DOHH2 (cell line): Measurements from ENCODE around the gene GALNT14.

ENCODE experiments used
- H3F3A ChIP-seq: fragments of 200-600 bp; sonication (generic), shearing (Covaris generic); 2 replicates; pipeline ENCODE4 v1.6.0; 2016; ENCODE audit warnings: antibody characterized with exemption, mild to moderate bottlenecking; ENCODE audit not compliant: control insufficient read depth, insufficient read depth
- H3K27ac ChIP-seq: fragments of 200-600 bp; sonication (generic); 2 replicates; pipeline ENCODE4 v1.5.1; 2014; ENCODE audit warnings: low read depth, mild to moderate bottlenecking, low read length, moderate library complexity
- H3K27me3 ChIP-seq: fragments of 200-600 bp; sonication (generic); 2 replicates; pipeline ENCODE4 v1.6.1; 2014; ENCODE audit warnings: mild to moderate bottlenecking, low read length, mixed read lengths; ENCODE audit not compliant: control insufficient read depth
- H3K36me3 ChIP-seq: fragments of 200-600 bp; sonication (generic); 2 replicates; pipeline ENCODE4 v1.6.1; 2014; ENCODE audit warnings: mild to moderate bottlenecking, low read length, moderate library complexity, mixed read lengths; ENCODE audit not compliant: control insufficient read depth
- H3K4me1 ChIP-seq: fragments of 200-600 bp; sonication (generic); 2 replicates; pipeline ENCODE4 v1.6.1; 2014; ENCODE audit warnings: mild to moderate bottlenecking, low read length, mixed read lengths; ENCODE audit not compliant: control insufficient read depth
- H3K4me2 ChIP-seq: fragments of 200-600 bp; sonication (generic); 2 replicates; pipeline ENCODE4 v1.6.0; 2014; ENCODE audit warnings: mild to moderate bottlenecking, low read length, moderate library complexity
- H3K4me3 ChIP-seq: fragments of 200-600 bp; sonication (generic); 2 replicates; pipeline ENCODE4 v1.5.1; 2014; ENCODE audit warnings: mild to moderate bottlenecking, low read length, mixed read lengths
- H3K79me2 ChIP-seq: fragments of 200-600 bp; sonication (generic); 2 replicates; pipeline ENCODE4 v1.6.1; 2014; ENCODE audit warnings: mild to moderate bottlenecking, low read length, mixed read lengths; ENCODE audit not compliant: control insufficient read depth
- H3K9me2 ChIP-seq: fragments of 200-600 bp; sonication (generic); replicated peaks from 2 replicates; pipeline ENCODE4 v1.6.1; 2014; ENCODE audit warnings: mild to moderate bottlenecking, low read length, mixed read lengths; ENCODE audit not compliant: control insufficient read depth
- H3K9me3 ChIP-seq: fragments of 200-600 bp; sonication (generic); 2 replicates; pipeline ENCODE4 v1.6.1; 2014; ENCODE audit warnings: antibody characterized with exemption, low read length, mixed read lengths; ENCODE audit not compliant: control insufficient read depth, insufficient read depth
- H4K20me1 ChIP-seq: fragments of 200-600 bp; sonication (generic); 2 replicates; pipeline ENCODE4 v1.6.0; 2014; ENCODE audit warnings: low read depth, mild to moderate bottlenecking, antibody characterized with exemption, low read length, moderate library complexity; ENCODE audit not compliant: control insufficient read depth, insufficient read depth
- EZH2phosphoT487 ChIP-seq: fragments of 200-600 bp; sonication (generic); IDR thresholded peaks from 2 replicates; pipeline ENCODE4 v1.6.1; 2017; ENCODE audit warnings: borderline replicate concordance, mild to moderate bottlenecking, antibody characterized with exemption, low read length, moderate library complexity, mixed read lengths
- TF ChIP-seq, protein P1 (sequence below): fragments of 200-600 bp; sonication (generic); IDR thresholded peaks from one replicate; pipeline ENCODE4 v1.5.1; 2014; ENCODE audit warnings: antibody characterized with exemption, mild to moderate bottlenecking, low read depth, low read length; ENCODE audit not compliant: poor library complexity, severe bottlenecking

Gene GALNT14

DNA sequence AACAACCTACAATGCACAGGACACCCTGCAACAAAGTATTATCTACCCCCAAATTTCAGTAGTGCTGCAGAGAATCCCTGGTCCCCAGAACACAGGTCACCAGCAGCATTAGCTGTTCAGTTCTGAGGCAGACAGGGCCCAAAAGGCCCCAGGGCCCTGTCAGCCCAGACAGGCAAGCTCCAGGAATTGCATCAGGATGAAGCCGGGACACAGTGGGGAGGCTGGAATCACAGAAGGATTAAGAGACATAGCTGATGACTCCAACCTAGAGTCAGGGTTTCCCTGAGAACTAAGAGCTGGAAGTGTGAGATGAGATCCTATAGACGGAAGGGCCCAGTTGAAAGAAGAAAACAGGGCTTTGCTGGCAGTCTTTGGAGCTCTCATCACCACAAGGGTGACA lies 148.1 kb downstream of the GALNT14 start:
- Histone ChIP-seq H3K4me2 (no peak overlapping the region), H3K9me3 (no peaks in the 10 kb centered on the region), H3K27me3 (no peaks in the 10 kb centered on the region), H3K27ac (no peak overlapping the region), H3K79me2 (no peaks in the 10 kb centered on the region), H3K4me3 (no peak overlapping the region), H3K9me2 (no peaks in the 10 kb centered on the region), H3K36me3 (no peaks in the 10 kb centered on the region), H4K20me1 (no peaks in the 10 kb centered on the region), H3K4me1 (no peaks in the 10 kb centered on the region), H3F3A (no peaks in the 10 kb centered on the region)
- no peak for TF ChIP-seq EZH2phosphoT487
- TF ChIP-seq, protein P1, sequence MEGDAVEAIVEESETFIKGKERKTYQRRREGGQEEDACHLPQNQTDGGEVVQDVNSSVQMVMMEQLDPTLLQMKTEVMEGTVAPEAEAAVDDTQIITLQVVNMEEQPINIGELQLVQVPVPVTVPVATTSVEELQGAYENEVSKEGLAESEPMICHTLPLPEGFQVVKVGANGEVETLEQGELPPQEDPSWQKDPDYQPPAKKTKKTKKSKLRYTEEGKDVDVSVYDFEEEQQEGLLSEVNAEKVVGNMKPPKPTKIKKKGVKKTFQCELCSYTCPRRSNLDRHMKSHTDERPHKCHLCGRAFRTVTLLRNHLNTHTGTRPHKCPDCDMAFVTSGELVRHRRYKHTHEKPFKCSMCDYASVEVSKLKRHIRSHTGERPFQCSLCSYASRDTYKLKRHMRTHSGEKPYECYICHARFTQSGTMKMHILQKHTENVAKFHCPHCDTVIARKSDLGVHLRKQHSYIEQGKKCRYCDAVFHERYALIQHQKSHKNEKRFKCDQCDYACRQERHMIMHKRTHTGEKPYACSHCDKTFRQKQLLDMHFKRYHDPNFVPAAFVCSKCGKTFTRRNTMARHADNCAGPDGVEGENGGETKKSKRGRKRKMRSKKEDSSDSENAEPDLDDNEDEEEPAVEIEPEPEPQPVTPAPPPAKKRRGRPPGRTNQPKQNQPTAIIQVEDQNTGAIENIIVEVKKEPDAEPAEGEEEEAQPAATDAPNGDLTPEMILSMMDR: no peak

DNA sequence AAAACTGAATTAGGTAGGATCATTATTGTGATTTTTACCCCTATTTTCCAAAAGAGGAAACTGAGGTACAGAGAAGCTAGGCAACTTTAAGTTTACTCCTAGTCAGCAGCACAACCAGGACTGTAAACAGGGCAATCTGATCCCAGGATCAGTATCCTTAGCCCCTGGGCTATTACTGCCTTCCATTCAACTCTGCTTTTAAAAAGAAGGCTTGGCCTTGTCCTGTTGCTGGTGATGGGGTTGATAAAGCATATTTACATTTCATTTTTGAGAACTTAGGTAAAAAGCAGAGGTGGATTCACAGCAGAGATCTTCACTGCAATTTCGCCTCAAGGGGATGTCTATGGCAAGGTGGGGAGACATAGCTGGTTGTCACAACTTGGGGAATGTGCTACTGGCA lies 148.5 kb downstream of the GALNT14 start:
- H3K36me3 ChIP-seq: no peaks in the 10 kb centered on the region
- H3F3A ChIP-seq: no peaks in the 10 kb centered on the region
- no peaks in the 10 kb centered on the region for H3K79me2 ChIP-seq
- H3K4me2 ChIP-seq: no peak overlapping the region
- H4K20me1 ChIP-seq: no peaks in the 10 kb centered on the region
- TF ChIP-seq EZH2phosphoT487: no peak
- TF ChIP-seq, protein P1: no peak
- no peaks in the 10 kb centered on the region for H3K9me2 ChIP-seq
- H3K9me3 ChIP-seq: no peaks in the 10 kb centered on the region
- no peak overlapping the region for H3K4me3 ChIP-seq
- H3K27ac ChIP-seq: no peak overlapping the region
- H3K4me1 ChIP-seq: no peaks in the 10 kb centered on the region
- H3K27me3 ChIP-seq: no peaks in the 10 kb centered on the region

DNA sequence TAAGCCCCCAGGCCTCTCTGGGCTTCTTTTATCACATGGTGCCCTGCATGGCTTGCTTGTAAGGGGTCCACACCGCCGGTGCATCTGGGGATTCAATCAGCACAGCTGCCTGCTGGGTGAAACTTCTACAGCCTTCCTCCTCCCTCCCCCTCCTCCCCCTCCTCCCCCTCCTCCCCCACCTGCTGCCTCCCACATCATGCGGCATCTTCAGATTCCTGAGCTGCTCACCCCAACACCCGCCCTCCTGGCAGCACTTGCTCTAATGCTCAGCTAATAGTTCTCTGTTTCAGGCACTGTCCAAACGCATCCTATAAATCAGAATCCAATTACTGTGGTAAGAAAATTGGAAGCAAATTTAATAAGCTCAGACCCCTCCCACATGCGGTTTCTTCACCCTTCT lies 150.7 kb downstream of the GALNT14 start:
- Histone ChIP-seq H3K4me3 (no peak overlapping the region), H3K79me2 (no peaks in the 10 kb centered on the region), H3K27me3 (no peaks in the 10 kb centered on the region), H3K36me3 (no peaks in the 10 kb centered on the region), H3K4me1 (no peaks in the 10 kb centered on the region), H3K9me3 (no peaks in the 10 kb centered on the region), H3K9me2 (no peaks in the 10 kb centered on the region), H3F3A (no peaks in the 10 kb centered on the region), H4K20me1 (no peaks in the 10 kb centered on the region), H3K4me2 (no peak overlapping the region), H3K27ac (no peak overlapping the region)
- TF ChIP-seq, protein P1: no peak
- no peak for TF ChIP-seq EZH2phosphoT487

DNA sequence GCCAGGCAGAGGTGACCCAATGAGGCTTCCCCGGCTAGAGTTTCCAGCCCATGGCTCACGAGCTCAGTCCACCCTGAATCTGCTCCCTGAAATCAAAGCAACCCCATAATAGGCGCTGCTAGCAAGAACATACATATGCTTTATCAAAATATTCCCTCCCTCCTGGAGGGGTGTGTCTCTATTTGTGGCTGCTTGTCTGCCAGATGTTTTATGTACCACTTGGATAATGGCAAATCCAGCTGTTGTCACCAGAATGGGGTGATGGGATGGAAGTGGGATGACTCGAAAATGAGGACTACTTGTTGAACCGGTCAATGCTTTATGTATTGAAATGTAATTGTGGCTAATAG lies 152.0 kb downstream of the GALNT14 start:
- H3K9me3 ChIP-seq: no peaks in the 10 kb centered on the region
- H3K36me3 ChIP-seq: no peaks in the 10 kb centered on the region
- H4K20me1 ChIP-seq: no peaks in the 10 kb centered on the region
- no peaks in the 10 kb centered on the region for H3K4me1 ChIP-seq
- no peaks in the 10 kb centered on the region for H3K27me3 ChIP-seq
- H3K79me2 ChIP-seq: no peaks in the 10 kb centered on the region
- no peak overlapping the region for H3K27ac ChIP-seq
- no peak overlapping the region for H3K4me3 ChIP-seq
- no peak overlapping the region for H3K4me2 ChIP-seq
- no peaks in the 10 kb centered on the region for H3F3A ChIP-seq
- no peak for TF ChIP-seq EZH2phosphoT487
- TF ChIP-seq, protein P1: no peak
- H3K9me2 ChIP-seq: no peaks in the 10 kb centered on the region
